Stimulated activated CD8-positive, alpha-beta memory T cell treated with anti-CD3 and anti-CD28 coated beads, Interleukin-15, amount 100 ng/mL, for 48 hours (primary cell): ENCODE results near the gene TBC1D5.
"Not testable (repeated sequence)": the region's sequence is repeated elsewhere in the genome, so short reads cannot be mapped to it uniquely, and the experiment has no call there.

Source experiments
- DNase-seq, 2 donors: peaks; one replicate each; pipeline ENCODE4 v3.0.0-alpha.2; 2020; ENCODE audit warnings: low read depth in 2 of 2

TBC1D5 gene

DNA sequence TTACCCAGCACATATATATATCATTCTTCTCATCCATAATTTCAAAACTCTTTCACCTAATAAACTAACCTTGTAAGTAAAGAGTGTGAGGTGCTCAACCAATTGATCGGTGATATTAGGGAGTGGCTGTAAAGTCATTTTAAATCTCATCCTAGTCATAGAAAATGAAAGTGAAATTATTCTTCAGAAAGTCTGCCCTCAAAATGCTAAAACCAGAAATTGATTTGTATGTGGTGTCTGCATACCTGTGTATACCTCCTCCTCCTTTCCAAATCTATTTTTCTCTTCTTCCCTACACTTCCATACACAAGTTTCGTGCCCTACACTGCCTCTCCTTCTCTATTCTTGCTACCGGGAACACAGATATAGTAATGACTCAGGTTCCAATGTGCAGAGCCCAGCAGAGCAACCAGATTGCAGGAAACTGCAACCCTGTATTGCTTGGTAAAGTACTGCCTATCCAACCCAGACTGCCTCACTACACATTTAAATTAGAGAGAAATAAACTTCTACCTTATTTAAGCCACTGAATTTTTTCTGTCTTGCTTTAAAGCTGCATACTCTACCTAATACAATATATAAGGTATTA is 7.4 kb upstream of the TBC1D5 start:
- DNase-seq, result no peak

GRCh38 chr3:17749281-17749680 is 6.8 kb upstream of the TBC1D5 start:
- DNase-seq, result no peak

DNA sequence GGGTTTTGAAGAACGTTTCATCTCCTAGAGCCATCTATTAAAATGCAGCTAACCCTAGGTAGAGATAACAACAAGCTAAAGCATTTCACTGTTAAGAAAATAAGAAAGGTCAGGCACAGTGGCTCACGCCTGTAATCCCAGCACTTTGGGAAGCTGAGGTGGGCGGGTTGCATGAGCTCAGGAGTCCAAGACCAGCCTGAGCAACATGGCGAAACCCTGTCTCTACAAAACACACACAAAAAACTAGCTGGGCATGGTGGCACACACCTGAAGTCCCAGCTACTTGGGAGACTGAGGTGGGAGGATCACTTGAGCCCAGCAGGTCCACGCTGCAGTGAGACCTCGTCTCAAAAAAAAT is 5.4 kb upstream of the TBC1D5 start:
- DNase-seq, result no peak

DNA sequence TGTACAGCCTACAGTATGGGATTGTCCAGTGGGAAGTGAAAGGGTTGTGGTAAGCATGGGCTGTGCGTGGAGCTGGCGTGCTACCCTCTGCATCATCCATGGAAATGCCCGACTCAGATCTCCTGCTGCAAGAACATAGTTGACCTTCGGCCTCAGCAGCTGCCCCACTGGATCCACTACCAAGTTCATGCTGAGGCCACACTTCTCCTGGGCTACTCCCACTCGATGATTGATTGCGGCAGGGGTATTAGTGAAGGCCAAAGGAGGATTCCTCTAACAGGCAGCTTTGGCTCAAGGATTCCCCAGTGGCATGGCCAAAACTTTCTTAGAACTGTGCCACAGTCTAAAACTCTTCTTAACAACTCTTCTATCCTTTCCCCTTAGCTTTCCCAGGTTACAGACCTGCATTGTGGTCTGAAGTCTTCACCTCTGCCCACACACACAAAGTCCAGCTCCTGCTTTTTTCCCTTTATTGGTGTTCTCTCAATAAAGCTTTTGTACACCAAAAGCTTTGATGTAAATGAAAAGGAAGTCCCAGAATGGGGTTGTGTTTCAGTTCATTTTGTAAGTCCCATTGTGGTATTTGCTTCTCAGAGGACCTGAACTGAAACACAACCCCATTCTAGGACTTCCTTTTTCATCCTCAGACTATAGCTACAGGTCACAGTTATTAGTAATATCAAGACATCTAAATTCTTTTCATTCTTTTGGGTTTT is 4.9 kb upstream of the TBC1D5 start:
- no peak for DNase-seq

GRCh38 chr3:17745894-17746293 is 3.5 kb upstream of the TBC1D5 start:
- no peak for DNase-seq

- no peak for DNase-seq
Measured at GRCh38 chr3:17745301-17745700, 2.9 kb upstream of the TBC1D5 start.

DNA sequence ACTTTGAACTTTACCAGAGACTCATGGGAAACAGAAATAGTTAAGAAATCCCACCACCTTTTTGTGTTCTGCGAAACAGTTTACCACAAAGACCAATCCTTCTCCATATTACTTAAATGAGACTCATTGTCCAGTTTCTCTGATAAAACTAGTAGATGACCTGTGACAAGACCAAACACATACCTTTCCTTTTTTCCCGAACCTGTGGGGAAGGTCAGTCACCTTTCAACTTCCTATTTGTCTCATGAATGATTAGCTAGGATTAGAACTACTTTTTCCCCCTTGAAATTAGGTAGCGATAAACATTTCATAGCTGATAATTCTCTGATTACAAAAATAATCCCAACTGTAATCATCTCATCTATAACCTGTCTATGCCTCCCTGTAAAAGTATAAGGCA is 2.3 kb upstream of the TBC1D5 start:
- no peak for DNase-seq

GRCh38 chr3:17743658-17743995 is 1.2 kb upstream of the TBC1D5 start:
- DNase-seq, result no peak

- DNase-seq, result no peak
Measured at GRCh38 chr3:17742880-17743657, 638 bp upstream of the TBC1D5 start.

GRCh38 chr3:17741621-17742101 is 770 bp downstream of the TBC1D5 start:
- no peak for DNase-seq

DNA sequence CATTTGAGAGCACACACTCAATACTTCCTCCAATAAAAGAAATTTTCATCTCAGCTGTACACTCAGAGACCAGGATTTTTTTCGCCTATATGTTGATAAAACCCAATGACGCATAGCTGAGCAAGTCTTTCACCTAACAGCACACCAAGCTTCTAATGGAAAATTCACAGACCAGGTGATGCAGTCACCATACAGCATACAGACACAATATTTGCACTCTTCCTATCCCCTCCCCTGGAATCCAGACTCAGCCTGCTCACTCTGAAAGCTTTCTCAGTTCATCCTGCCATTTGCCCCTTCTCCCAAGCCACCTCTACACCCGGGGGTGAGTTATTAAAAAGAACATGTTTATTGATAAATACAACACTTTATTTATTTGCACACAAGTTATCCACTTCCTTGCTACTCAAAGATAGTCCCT is 1.7 kb downstream of the TBC1D5 start:
- no peak for DNase-seq

GRCh38 chr3:17738921-17739320 is 3.5 kb downstream of the TBC1D5 start:
- no peak for DNase-seq

DNA sequence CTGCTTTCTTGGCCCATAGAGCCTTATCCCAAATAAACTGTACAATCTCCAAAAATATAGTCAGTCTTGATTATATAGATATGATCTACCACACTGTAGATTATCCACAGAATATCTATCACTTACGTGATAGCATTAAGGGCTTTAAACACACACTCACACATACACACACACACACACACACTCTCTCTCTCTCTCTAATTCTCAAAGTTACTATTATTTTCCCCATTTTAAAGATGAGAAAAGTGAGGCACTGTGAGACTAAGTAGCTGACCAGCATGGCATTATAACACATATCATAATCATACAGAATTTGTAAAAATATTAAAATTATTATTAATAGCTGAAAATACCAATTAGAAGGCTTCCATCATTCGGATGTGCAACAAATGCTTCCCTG is 4.2 kb downstream of the TBC1D5 start:
- DNase-seq, result no peak

DNA sequence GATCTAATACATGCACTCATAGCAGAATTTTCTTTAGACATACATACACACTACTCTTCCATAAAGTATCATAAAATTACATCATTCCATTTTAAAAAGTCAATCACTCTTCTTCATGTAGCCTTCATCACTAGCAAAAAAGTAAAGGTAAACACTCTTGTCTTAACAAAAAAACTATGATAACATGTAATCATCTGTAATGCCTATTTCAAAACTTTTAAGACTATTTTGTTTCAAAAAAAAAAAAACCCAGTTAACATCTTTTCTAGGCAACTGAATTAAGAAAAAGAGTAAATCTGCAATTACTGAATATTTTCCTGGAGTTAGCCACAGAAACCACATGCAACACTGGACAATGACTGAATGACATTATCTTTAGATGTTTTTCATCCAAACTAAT is 4.8 kb downstream of the TBC1D5 start:
- DNase-seq, result no peak

DNA sequence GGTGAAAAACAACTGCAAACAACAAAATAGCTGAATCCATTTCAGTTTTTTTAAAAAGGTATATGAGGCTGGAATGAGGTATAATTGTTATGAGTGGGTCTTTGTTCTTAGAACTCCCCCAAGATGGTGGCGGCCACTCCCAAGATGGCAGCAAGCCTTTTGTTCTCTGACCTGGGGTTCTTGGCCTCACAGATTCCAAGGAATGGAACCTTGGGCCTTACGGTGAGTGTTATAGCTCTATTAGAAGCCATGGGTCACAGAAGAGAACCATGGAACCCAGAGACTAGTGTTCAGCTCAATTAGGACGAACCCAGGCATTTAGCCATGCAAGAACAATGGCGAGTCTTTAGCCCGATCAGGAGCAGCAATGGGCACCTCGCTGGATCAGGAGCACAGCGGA is 7.1 kb downstream of the TBC1D5 start:
- DNase-seq, result not testable (repeated sequence)

GRCh38 chr3:17733768-17734167 is 8.7 kb downstream of the TBC1D5 start:
- no peak for DNase-seq

GRCh38 chr3:17733215-17733614 is 9.2 kb downstream of the TBC1D5 start:
- no peak for DNase-seq

- no peak for DNase-seq
Measured at GRCh38 chr3:17730318-17730967, 12.0 kb downstream of the TBC1D5 start.

- no peak for DNase-seq
Measured at GRCh38 chr3:17726313-17726712, 16.1 kb downstream of the TBC1D5 start.

DNA sequence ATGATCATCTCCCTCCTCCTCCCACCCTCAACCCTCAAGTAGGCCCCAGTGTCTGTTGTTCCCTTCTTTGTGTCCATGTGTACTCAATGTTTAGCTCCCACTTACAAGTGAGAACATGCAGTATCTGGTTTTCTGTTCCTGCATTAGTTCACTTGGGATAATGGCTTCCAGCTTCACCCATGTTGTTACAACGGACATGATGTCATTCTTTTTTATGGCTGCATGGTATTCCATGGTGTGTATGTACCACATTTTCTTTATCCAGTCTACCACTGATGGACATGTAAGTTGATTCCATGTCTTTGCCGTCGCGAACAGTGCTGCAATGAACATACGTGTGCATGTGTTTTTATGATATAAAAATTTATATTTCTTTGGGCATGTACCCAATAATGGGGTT is 16.6 kb downstream of the TBC1D5 start:
- not testable (repeated sequence) for DNase-seq

DNA sequence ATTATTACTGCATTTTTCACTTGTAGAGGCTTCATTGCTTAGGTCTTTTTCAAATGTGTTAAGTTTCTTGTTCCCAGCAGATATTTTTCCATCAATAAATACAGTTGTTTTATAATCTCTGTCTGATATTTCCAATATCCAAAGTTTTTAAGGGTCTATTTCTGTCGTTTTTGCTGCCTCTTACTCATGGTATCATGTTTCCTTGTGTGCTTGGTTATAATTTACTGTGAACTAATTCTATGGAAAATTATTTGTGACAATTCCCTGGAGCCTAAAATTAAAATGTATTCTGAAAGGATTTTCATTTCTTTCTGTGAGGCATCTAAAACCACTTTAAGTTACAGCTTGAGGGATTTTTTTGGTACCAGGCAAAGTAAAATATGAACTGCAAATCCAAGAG is 17.5 kb downstream of the TBC1D5 start:
- DNase-seq, result no peak

- DNase-seq, result no peak
Measured at GRCh38 chr3:17724122-17724521, 18.3 kb downstream of the TBC1D5 start.

DNA sequence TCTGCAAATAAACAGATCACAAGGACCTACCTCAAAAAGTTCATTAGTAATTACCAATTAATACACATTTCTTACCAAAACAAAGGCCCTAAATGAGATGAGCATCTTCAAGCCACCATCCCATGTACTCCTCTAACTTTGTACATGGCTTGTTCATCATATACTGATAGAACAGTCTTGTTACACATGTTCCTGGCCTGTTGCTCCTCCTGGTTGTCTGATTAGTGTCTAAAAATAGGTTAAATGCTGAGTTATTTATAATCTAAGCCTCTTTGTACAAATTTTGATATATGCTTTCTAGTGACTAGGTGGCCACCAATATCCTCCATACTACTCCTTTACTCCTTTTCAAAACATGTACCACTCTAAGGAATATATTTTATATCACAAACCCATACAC is 25.0 kb downstream of the TBC1D5 start:
- no peak for DNase-seq
